Neural cell (in vitro differentiated cells): ENCODE measurements around the gene KRT86. TPM values are rescaled to one million over a fixed set of nuclear protein-coding genes. Genes with fewer than 3 reads are reported as not detected.

Experiments
- H2AFZ ChIP-seq: fragments of 200-600, 300-800 bp; sonication (generic), shearing (Covaris generic); 2 replicates; pipeline ENCODE4 v1.6.0; 2014; ENCODE audit warnings: low read depth, mild to moderate bottlenecking, antibody characterized with exemption, low read length, moderate library complexity
- H3F3A ChIP-seq: fragments of 200-600 bp; shearing (Covaris generic); 2 replicates; pipeline ENCODE4 v1.6.1; 2016; ENCODE audit warnings: mild to moderate bottlenecking, moderate library complexity, mixed read lengths, antibody characterized with exemption, low read length; ENCODE audit not compliant: insufficient read depth, poor library complexity, severe bottlenecking
- H3K27ac ChIP-seq: fragments of 200-600, 300-800 bp; sonication (generic), shearing (Covaris generic); 2 replicates; pipeline ENCODE4 v1.5.1; 2014; ENCODE audit warnings: mild to moderate bottlenecking, low read length, moderate library complexity
- H3K27me3 ChIP-seq: fragments of 300-800, 200-600 bp; sonication (generic), shearing (Covaris generic); 2 replicates; pipeline ENCODE4 v1.6.0; 2014; ENCODE audit warnings: mild to moderate bottlenecking, low read depth, low read length, moderate library complexity; ENCODE audit not compliant: insufficient read depth
- H3K36me3 ChIP-seq: fragments of 300-800, 200-600 bp; sonication (generic), shearing (Covaris generic); 2 replicates; pipeline ENCODE4 v1.5.1; 2014; ENCODE audit warnings: mild to moderate bottlenecking, antibody characterized with exemption, low read length, moderate library complexity; ENCODE audit not compliant: insufficient read depth
- H3K4me2 ChIP-seq: fragments of 300-800, 200-600 bp; sonication (generic), shearing (Covaris generic); 2 replicates; pipeline ENCODE4 v1.6.0; 2014; ENCODE audit warnings: mild to moderate bottlenecking, low read length
- H3K4me3 ChIP-seq: fragments of 300-800, 200-600 bp; sonication (generic), shearing (Covaris generic); 2 replicates; pipeline ENCODE4 v1.5.1; 2014; ENCODE audit warnings: mild to moderate bottlenecking, low read length, moderate library complexity
- H3K79me2 ChIP-seq: fragments of 200-600 bp; shearing (Covaris generic); replicated peaks from 2 replicates; pipeline ENCODE4 v1.6.0; 2014; ENCODE audit warnings: mild to moderate bottlenecking, low read length, moderate library complexity; ENCODE audit not compliant: insufficient read depth
- H3K9ac ChIP-seq: fragments of 300-800, 200-600 bp; sonication (generic), shearing (Covaris generic); 2 replicates; pipeline ENCODE4 v1.6.1; 2016; ENCODE audit warnings: mild to moderate bottlenecking, low read length, mixed read lengths
- H3K9me2 ChIP-seq: fragments of 200-600 bp; shearing (Covaris generic); 2 replicates; pipeline ENCODE4 v1.6.1; 2016; ENCODE audit warnings: mild to moderate bottlenecking, low read length, mixed read lengths; ENCODE audit not compliant: insufficient read depth
- H3K9me3 ChIP-seq: fragments of 200-600, 300-800 bp; sonication (generic), shearing (Covaris generic); 2 replicates; pipeline ENCODE4 v1.6.1; 2016; ENCODE audit warnings: mild to moderate bottlenecking, mixed run types, low read length, moderate library complexity, mixed read lengths
- H4K20me1 ChIP-seq: fragments of 200-600 bp; shearing (Covaris generic); 2 replicates; pipeline ENCODE4 v1.6.1; 2016; ENCODE audit warnings: mild to moderate bottlenecking, mixed run types; ENCODE audit not compliant: insufficient read depth
- EP300 ChIP-seq: fragments of 450-650 bp; conservative IDR thresholded peaks from 2 replicates; pipeline ENCODE4 v1.6.1; 2014; ENCODE audit warnings: antibody characterized with exemption, mild to moderate bottlenecking, moderate library complexity; ENCODE audit not compliant: poor library complexity, severe bottlenecking
- EZH2 ChIP-seq: fragments of 200-600, 300-800 bp; shearing (Covaris generic), sonication (generic); IDR thresholded peaks from 2 replicates; pipeline ENCODE4 v1.6.1; 2014; ENCODE audit warnings: antibody characterized with exemption, low read length, borderline replicate concordance, mild to moderate bottlenecking; ENCODE audit not compliant: insufficient read depth, poor library complexity, severe bottlenecking
- MXI1 ChIP-seq: fragments of 450-650 bp; conservative IDR thresholded peaks from 2 replicates; pipeline ENCODE4 v1.6.1; 2014; ENCODE audit warnings: antibody characterized with exemption, mild to moderate bottlenecking; ENCODE audit not compliant: poor library complexity, severe bottlenecking
- POLR2AphosphoS5 ChIP-seq: IDR thresholded peaks from 2 replicates; pipeline ENCODE4 v1.6.1; 2012
- RAD21 ChIP-seq: fragments of 450-650 bp; conservative IDR thresholded peaks from 2 replicates; pipeline ENCODE4 v1.6.1; 2014; ENCODE audit warnings: antibody characterized with exemption, mild to moderate bottlenecking, moderate library complexity
- REST ChIP-seq: IDR thresholded peaks from 2 replicates; pipeline ENCODE4 v1.6.1; 2012; ENCODE audit warnings: borderline replicate concordance
- SMC3 ChIP-seq: fragments of 450-650 bp; conservative IDR thresholded peaks from 2 replicates; pipeline ENCODE4 v1.6.1; 2014; ENCODE audit warnings: antibody characterized with exemption, mild to moderate bottlenecking, moderate library complexity; ENCODE audit not compliant: poor library complexity
- TAF1 ChIP-seq: IDR thresholded peaks from 2 replicates; pipeline ENCODE4 v1.6.1; 2012; ENCODE audit warnings: low read depth
- polyA plus RNA-seq: library from polyadenylated mRNA; depleted of rRNA; stranded (reverse); fragments of >200 nt; gene quantifications from 2 replicates; pipeline ENCODE4 v1.2.3, GENCODE V29; 2014
- TF ChIP-seq, protein P1 (sequence below): fragments of 450-650 bp; IDR thresholded peaks from 2 replicates; pipeline ENCODE4 v1.5.1; 2014; ENCODE audit warnings: antibody characterized with exemption, mild to moderate bottlenecking, moderate library complexity; ENCODE audit not compliant: poor library complexity, severe bottlenecking

KRT86 gene
- polyA plus RNA-seq, 1 donor from 2014 or later, result not detected

- Histone ChIP-seq H3K79me2 (no peaks in the 10 kb centered on the region), H3K4me3 (no peak overlapping the region), H3K9me3 (no peaks in the 10 kb centered on the region), H3K27me3 (no peaks in the 10 kb centered on the region), H4K20me1 (no peaks in the 10 kb centered on the region), H2AFZ (no peak overlapping the region), H3K4me2 (no peak overlapping the region), H3K27ac (no peak overlapping the region), H3F3A (no peaks in the 10 kb centered on the region), H3K36me3 (no peaks in the 10 kb centered on the region), H3K9ac (no peak overlapping the region), H3K9me2 (no peaks in the 10 kb centered on the region)
- TF ChIP-seq EP300, result no peak
- TF ChIP-seq POLR2AphosphoS5, result no peak
- TF ChIP-seq TAF1, result no peak
- no peak for TF ChIP-seq RAD21
- no peak for TF ChIP-seq EZH2
- no peak for TF ChIP-seq SMC3
- TF ChIP-seq REST, result no peak
- TF ChIP-seq, protein P1, sequence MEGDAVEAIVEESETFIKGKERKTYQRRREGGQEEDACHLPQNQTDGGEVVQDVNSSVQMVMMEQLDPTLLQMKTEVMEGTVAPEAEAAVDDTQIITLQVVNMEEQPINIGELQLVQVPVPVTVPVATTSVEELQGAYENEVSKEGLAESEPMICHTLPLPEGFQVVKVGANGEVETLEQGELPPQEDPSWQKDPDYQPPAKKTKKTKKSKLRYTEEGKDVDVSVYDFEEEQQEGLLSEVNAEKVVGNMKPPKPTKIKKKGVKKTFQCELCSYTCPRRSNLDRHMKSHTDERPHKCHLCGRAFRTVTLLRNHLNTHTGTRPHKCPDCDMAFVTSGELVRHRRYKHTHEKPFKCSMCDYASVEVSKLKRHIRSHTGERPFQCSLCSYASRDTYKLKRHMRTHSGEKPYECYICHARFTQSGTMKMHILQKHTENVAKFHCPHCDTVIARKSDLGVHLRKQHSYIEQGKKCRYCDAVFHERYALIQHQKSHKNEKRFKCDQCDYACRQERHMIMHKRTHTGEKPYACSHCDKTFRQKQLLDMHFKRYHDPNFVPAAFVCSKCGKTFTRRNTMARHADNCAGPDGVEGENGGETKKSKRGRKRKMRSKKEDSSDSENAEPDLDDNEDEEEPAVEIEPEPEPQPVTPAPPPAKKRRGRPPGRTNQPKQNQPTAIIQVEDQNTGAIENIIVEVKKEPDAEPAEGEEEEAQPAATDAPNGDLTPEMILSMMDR, result no peak
- TF ChIP-seq MXI1, result no peak
These were observed 33.1 kb upstream of the KRT86 start for GRCh38 chr12:52241205-52241842.

DNA sequence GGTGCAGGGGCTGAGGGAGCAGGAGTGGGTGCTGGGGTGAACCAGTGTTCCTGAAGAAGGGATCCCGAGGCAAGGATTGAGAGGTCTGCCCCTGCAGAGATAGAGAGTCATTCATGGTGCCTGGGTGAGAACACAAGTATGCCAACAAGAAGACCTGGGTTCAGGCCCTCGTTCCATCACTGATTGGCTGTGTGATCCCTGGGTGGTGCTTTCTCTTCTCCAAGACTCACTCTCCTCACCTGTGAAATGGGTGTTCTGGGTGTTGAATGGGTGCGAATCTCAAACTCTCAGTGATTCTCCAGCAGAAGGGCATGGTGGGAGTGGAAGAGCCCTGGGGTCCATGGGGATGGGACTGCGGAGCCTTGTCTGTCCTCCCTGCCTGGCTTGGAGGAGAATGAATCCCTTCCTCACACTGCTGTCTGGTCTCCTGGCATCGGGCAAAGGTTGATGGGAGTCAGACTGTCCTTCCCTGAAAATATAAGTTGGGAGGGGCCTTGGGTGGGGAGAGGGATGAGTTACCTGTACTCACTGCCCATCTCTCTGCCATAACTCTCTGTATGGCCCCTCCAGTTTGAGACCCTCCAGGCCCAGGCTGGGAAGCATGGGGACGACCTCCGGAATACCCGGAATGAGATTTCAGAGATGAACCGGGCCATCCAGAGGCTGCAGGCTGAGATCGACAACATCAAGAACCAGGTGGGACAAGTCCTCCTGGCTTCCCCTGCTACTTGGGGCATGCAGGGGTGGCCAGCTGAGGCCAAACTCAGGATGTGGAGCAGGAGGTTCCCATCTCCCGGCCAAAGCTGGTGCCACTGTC, 31.8 kb upstream of the KRT86 start:
- no peaks in the 10 kb centered on the region for H4K20me1 ChIP-seq

More for the DNA sequence above, 31.8 kb upstream of the KRT86 start:
- no peak overlapping the region for H2AFZ ChIP-seq
- no peaks in the 10 kb centered on the region for H3K27me3 ChIP-seq
- no peaks in the 10 kb centered on the region for H3F3A ChIP-seq
- no peaks in the 10 kb centered on the region for H3K79me2 ChIP-seq
- no peaks in the 10 kb centered on the region for H3K9me3 ChIP-seq
- no peak overlapping the region for H3K27ac ChIP-seq
- H3K9me2 ChIP-seq, result no peaks in the 10 kb centered on the region
- no peak for TF ChIP-seq POLR2AphosphoS5
- no peak for TF ChIP-seq EZH2
- TF ChIP-seq REST, result no peak
- no peak for TF ChIP-seq EP300
- no peak for TF ChIP-seq TAF1
- no peak for TF ChIP-seq MXI1
- no peak for TF ChIP-seq SMC3
- H3K9ac ChIP-seq, result no peak overlapping the region
- no peak overlapping the region for H3K4me3 ChIP-seq
- no peak overlapping the region for H3K4me2 ChIP-seq
- no peaks in the 10 kb centered on the region for H3K36me3 ChIP-seq
